Measurements from ENCODE around the gene ANKS6. TPM values are rescaled to one million over a fixed set of nuclear protein-coding genes. Genes with fewer than 3 reads are reported as not detected.

The ANKS6 gene
- total and polyA plus RNA-seq, 11 donors, result 1.9 to 8.0 (median 3.7) TPM

- H3K4me3 ChIP-seq, result no peak overlapping the region
- intact Hi-C loops (cut with DNase I), result no loop called here
- H3K36me3 ChIP-seq, result no peaks in the 10 kb centered on the region
- WGBS, 4 donors, result 93 to 96% (median 95%) methylated on average over 5 of the region's 5 CpGs
- no peaks in the 10 kb centered on the region for H3K9me3 ChIP-seq
- H3K27me3 ChIP-seq, result no peaks in the 10 kb centered on the region
- no peak overlapping the region for H3K27ac ChIP-seq
- ATAC-seq, result no peak
- DNase-seq, result no peak
- H3K4me1 ChIP-seq, result peaks cover 0 to 8% (median 0%) of the 10 kb centered on the region in 12 donors
- no peak for TF ChIP-seq CTCF (IDR thresholded peaks at IDR 0.05)
- no peak for TF ChIP-seq POLR2A (IDR thresholded peaks at IDR 0.05)
Measured at GRCh38 chr9:98830554-98830953, 34.2 kb upstream of the ANKS6 start.

DNA sequence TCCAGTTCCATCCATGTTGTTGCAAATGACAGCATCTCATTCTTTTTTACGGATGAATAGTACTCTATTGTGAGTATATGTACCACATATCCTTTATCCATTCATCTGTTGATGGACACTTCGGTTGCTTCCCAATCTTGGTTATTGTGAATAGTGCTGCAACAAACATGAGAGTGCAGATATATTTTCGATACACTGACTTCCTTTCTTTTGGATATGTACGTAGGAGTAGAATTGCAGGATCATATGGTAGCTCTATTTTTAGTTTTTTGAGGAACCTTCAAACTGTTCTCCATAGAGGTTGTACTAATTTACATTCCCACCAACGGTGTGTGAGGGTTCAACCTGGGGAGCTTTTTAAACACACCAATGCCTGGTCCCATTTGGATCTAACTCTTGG lies 33.4 kb upstream of the ANKS6 start:
- no peak for TF ChIP-seq CTCF (IDR thresholded peaks at IDR 0.05)
- TF ChIP-seq POLR2A (IDR thresholded peaks at IDR 0.05), result no peak
- Histone ChIP-seq H3K27ac (no peak overlapping the region), H3K36me3 (no peaks in the 10 kb centered on the region), H3K27me3 (no peaks in the 10 kb centered on the region), H3K9me3 (no peaks in the 10 kb centered on the region), H3K4me3 (no peak overlapping the region), H3K4me1 (peaks cover 0 to 8% (median 0%) of the 10 kb centered on the region in 12 donors)
- ATAC-seq, result no peak
- intact Hi-C loops (cut with DNase I), result no loop called here
- no peak for DNase-seq
- 70 to 85% (median 77%) methylated on average over 5 of the region's 5 CpGs for WGBS, 4 donors

DNA sequence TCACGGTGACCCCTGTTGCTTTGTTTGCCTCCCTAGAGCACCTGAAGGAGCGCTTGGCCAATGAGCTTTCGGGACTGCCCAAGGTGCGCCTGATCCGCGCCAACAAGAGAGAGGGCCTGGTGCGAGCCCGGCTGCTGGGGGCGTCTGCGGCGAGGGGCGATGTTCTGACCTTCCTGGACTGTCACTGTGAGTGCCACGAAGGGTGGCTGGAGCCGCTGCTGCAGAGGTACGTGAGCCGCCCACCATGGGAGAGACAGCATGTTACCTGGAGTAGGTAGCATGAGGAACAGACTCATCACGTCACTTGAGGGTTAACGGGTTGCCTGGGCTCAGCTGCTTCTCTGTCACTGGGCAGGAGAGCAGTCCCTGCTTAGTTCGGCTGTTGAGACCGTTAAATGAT lies 30.4 kb upstream of the ANKS6 start:
- ATAC-seq (no peak), DNase-seq (no peak)
- TF ChIP-seq CTCF (IDR thresholded peaks at IDR 0.05) (no peak), POLR2A (IDR thresholded peaks at IDR 0.05) (no peak)
- H3K9me3 ChIP-seq, result peaks cover 0 to 4% (median 0%) of the 10 kb centered on the region in 12 donors
- WGBS, 4 donors, result 92 to 97% (median 94%) methylated on average over 15 to 20 of the region's 20 CpGs
- H3K36me3 ChIP-seq, result no peaks in the 10 kb centered on the region
- intact Hi-C loops (cut with DNase I), result no loop called here
- no peaks in the 10 kb centered on the region for H3K27me3 ChIP-seq
- H3K4me1 ChIP-seq, result no peaks in the 10 kb centered on the region
- no peak overlapping the region for H3K4me3 ChIP-seq
- no peak overlapping the region for H3K27ac ChIP-seq

GRCh38 chr9:98825414-98825813 lies 29.1 kb upstream of the ANKS6 start:
- no peak for TF ChIP-seq CTCF (IDR thresholded peaks at IDR 0.05)
- WGBS, 4 donors, result 82 to 89% (median 86%) methylated on average over 3 of the region's 3 CpGs
- ATAC-seq, result no peak
- H3K27ac ChIP-seq, result no peak overlapping the region
- intact Hi-C loops (cut with DNase I), result no loop called here
- H3K4me1 ChIP-seq, result no peaks in the 10 kb centered on the region
- no peak overlapping the region for H3K4me3 ChIP-seq
- H3K27me3 ChIP-seq, result no peaks in the 10 kb centered on the region
- DNase-seq, result no peak
- H3K9me3 ChIP-seq, result peaks cover 0 to 4% (median 0%) of the 10 kb centered on the region in 12 donors
- no peaks in the 10 kb centered on the region for H3K36me3 ChIP-seq
